Suprapubic skin (tissue), 3 donors: Measurements from ENCODE around the gene GDPD5.

Source experiments
- CTCF ChIP-seq, 2 donors: fragments of 200-600 bp in 1 of 2; fragments of 450-650 bp in 1 of 2; sonication (generic) in 1 of 2; IDR thresholded peaks; one replicate each; pipeline ENCODE4 v1.5.1; 2016 to 2019; ENCODE audit warnings: antibody characterized with exemption in 2 of 2, mild to moderate bottlenecking in 1 of 2, moderate library complexity in 1 of 2
- POLR2A ChIP-seq, 2 donors: fragments of 450-650 bp; IDR thresholded peaks; one replicate each; pipeline ENCODE4 v1.6.1; 2017; ENCODE audit warnings: antibody characterized with exemption in 2 of 2, mild to moderate bottlenecking in 2 of 2, moderate library complexity in 2 of 2

DNA sequence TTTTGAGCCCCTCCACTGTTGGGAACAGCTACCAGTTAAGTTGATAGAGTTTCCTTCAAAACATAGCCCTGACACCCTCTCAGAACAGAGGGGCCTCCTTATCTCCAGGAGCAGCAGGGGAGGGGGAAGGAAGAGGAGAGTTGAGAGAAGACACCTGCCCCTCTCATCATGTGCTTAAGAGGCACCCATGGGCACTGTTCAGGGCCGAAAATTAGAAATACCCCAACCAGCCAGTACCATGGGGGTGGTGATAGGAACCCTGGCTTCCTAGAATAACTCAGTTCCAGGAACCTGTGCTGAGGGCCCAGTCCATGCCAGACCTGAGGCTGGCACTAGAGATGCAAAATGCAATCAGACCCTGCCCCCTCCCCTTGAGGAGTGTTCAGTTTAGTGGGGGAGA, 9.3 kb upstream of the GDPD5 start:
- no peak for TF ChIP-seq CTCF (IDR thresholded peaks at IDR 0.05)
- no peak for TF ChIP-seq POLR2A (IDR thresholded peaks at IDR 0.05)
